B cell (primary cell): ENCODE data around the gene MESP2.

Source experiments
- CTCF ChIP-seq: fragments of 200-600 bp; IDR thresholded peaks from one replicate; pipeline ENCODE4 v1.8.0; 2022; ENCODE audit warnings: antibody characterized with exemption, mild to moderate bottlenecking
- EZH2 ChIP-seq: IDR thresholded peaks from 2 replicates; pipeline ENCODE4 v1.6.1; 2012; ENCODE audit warnings: borderline replicate concordance, low read depth, mild to moderate bottlenecking, moderate library complexity, low read length; ENCODE audit not compliant: insufficient read depth, poor library complexity, severe bottlenecking

- no peak for TF ChIP-seq CTCF
- TF ChIP-seq EZH2: no peak
Observed at GRCh38 chr15:89790206-89790605, 14.1 kb downstream of the MESP2 start.
